ENCODE data around the gene RUSC2. TPM values are rescaled to one million over a fixed set of nuclear protein-coding genes. Genes with fewer than 3 reads are reported as not detected.

The RUSC2 gene
- total RNA-seq, 2 donors from 2014 or later: 4.7 to 8.6 TPM

GRCh38 chr9:35453786-35454185, 36.1 kb upstream of the RUSC2 start:
- no peaks in the 10 kb centered on the region for H3K4me1 ChIP-seq
- no peak for DNase-seq
- intact Hi-C loops (cut with DNase I): no loop called here
- no peak overlapping the region for H3K9ac ChIP-seq (ENCODE audit: low read depth in 2 of 2, low read length in 2 of 2)
- no peak for TF ChIP-seq CTCF (IDR thresholded peaks at IDR 0.05)
- no peaks in the 10 kb centered on the region for H3K36me3 ChIP-seq
- no peak overlapping the region for H3K4me3 ChIP-seq
- H3K27me3 ChIP-seq: no peaks in the 10 kb centered on the region
- H3K9me3 ChIP-seq: no peaks in the 10 kb centered on the region
- no peak overlapping the region for H3K27ac ChIP-seq

- intact Hi-C loops (cut with DNase I): no loop called here
- no peak overlapping the region for H3K27ac ChIP-seq
- no peaks in the 10 kb centered on the region for H3K36me3 ChIP-seq
These were observed 25.5 kb upstream of the RUSC2 start for GRCh38 chr9:35464141-35465025.

GRCh38 chr9:35470340-35470739, 19.6 kb upstream of the RUSC2 start:
- Histone ChIP-seq H3K27ac (no peak overlapping the region), H3K9me3 (no peaks in the 10 kb centered on the region), H3K4me1 (no peaks in the 10 kb centered on the region), H3K9ac (ENCODE audit: low read depth in 2 of 2, low read length in 2 of 2) (no peak overlapping the region), H3K4me3 (no peak overlapping the region), H3K27me3 (no peaks in the 10 kb centered on the region), H3K36me3 (no peaks in the 10 kb centered on the region)
- DNase-seq: no peak
- TF ChIP-seq CTCF (IDR thresholded peaks at IDR 0.05): no peak
- intact Hi-C loops (cut with DNase I): loop anchor here (10.0 kb wide), 2 partner anchors 206 to 566 kb away; no protein-coding TSS in a partner anchor

More at GRCh38 chr9:35464141-35465025, 25.5 kb upstream of the RUSC2 start:
- H3K9ac ChIP-seq (ENCODE audit: low read depth in 2 of 2, low read length in 2 of 2): no peak overlapping the region
- H3K4me1 ChIP-seq: no peaks in the 10 kb centered on the region
- no peaks in the 10 kb centered on the region for H3K27me3 ChIP-seq
- DNase-seq: no peak
- H3K9me3 ChIP-seq: no peaks in the 10 kb centered on the region
- TF ChIP-seq CTCF (IDR thresholded peaks at IDR 0.05): no peak
- H3K4me3 ChIP-seq: no peak overlapping the region

GRCh38 chr9:35470894-35471293, 19.0 kb upstream of the RUSC2 start:
- Histone ChIP-seq H3K27me3 (no peaks in the 10 kb centered on the region), H3K4me1 (no peaks in the 10 kb centered on the region), H3K9me3 (no peaks in the 10 kb centered on the region), H3K36me3 (no peaks in the 10 kb centered on the region), H3K9ac (ENCODE audit: low read depth in 2 of 2, low read length in 2 of 2) (no peak overlapping the region), H3K4me3 (no peak overlapping the region), H3K27ac (no peak overlapping the region)
- TF ChIP-seq CTCF (IDR thresholded peaks at IDR 0.05): no peak
- DNase-seq: no peak
- intact Hi-C loops (cut with DNase I): loop anchor here (10.0 kb wide), 2 partner anchors 206 to 566 kb away; no protein-coding TSS in a partner anchor

- Histone ChIP-seq H3K36me3 (no peaks in the 10 kb centered on the region), H3K9me3 (no peaks in the 10 kb centered on the region), H3K27me3 (no peaks in the 10 kb centered on the region), H3K4me3 (no peak overlapping the region), H3K4me1 (no peaks in the 10 kb centered on the region), H3K9ac (ENCODE audit: low read depth in 2 of 2, low read length in 2 of 2) (no peak overlapping the region), H3K27ac (no peak overlapping the region)
- intact Hi-C loops (cut with DNase I): loop anchor here (2.0 to 10.0 kb wide), 3 partner anchors 212 to 572 kb away; no protein-coding TSS in a partner anchor
- TF ChIP-seq CTCF (IDR thresholded peaks at IDR 0.05): no peak
- no peak for DNase-seq
These were observed 13.3 kb upstream of the RUSC2 start for GRCh38 chr9:35476596-35476995.

All from colonic mucosa (tissue), 4 donors.